Ramos (cell line): ENCODE results near the gene CLDN34.

ENCODE experiments used
- in situ Hi-C: fragments of 300-500 bp; cut with MboI; formaldehyde crosslinking; loops from one replicate; pipeline ENCODE4 v1.14.3; 2022; ENCODE audit warnings: low sequenced_read_pairs; ENCODE audit not compliant: unreplicated experiment

CLDN34 gene

DNA sequence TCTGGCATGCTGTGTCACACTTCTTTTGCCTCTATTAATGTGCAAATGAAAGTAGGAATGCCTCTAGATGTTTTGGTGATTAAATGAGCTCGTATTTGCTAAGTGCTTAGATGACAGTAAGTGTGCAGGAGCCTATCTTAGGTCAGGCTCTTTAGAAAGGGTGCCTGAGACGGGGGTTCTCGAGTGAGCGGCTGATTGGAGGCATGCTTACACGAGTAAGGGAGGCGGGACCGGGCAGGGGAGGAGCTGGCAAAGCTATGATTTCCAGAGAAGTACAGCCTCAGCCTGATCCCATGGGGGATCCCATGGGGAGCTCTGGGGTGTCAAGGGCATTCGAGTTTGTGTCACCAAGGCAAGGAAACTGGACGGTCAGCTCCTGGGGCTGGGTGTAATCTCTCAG is 44.8 kb downstream of the CLDN34 start:
- in situ Hi-C loops = loop anchor here (25.0 kb wide), 1 partner anchor 1750 kb away; the partner anchor contains the start of gene MSL3

- in situ Hi-C loops = loop anchor here (25.0 kb wide), 1 partner anchor 1748 kb away; the partner anchor contains the start of gene MSL3
These were observed 47.5 kb downstream of the CLDN34 start for GRCh38 chrX:10014462-10015354.

DNA sequence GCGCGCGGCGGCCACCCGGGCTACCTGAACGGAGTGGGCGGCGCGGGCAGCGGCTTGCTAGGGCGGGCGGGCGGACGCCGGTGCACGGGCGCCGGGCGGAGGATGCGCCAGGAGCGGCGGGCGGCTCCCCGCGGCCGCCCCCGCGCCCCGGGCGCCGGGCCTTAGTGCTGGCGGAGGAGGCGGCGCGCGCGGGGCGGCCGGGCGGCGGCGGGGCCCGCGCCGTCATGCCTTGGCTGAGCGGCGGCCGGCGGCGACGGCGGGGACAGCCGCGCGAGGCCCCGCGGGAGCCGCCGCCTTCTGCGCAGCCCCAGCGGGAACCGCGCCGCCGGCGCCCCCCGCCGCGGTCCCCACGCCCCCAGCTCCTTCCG is 48.2 kb downstream of the CLDN34 start:
- in situ Hi-C loops = loop anchor here (25.0 kb wide), 1 partner anchor 1747 kb away; the partner anchor contains the start of gene MSL3

- in situ Hi-C loops = loop anchor here (25.0 kb wide), 1 partner anchor 1746 kb away; the partner anchor contains the start of gene MSL3
These were observed 48.8 kb downstream of the CLDN34 start for GRCh38 chrX:10015723-10016518.

GRCh38 chrX:10016519-10017132 is 49.5 kb downstream of the CLDN34 start:
- in situ Hi-C loops = loop anchor here (25.0 kb wide), 1 partner anchor 1746 kb away; the partner anchor contains the start of gene MSL3

GRCh38 chrX:10017872-10018271 is 50.7 kb downstream of the CLDN34 start:
- in situ Hi-C loops = loop anchor here (25.0 kb wide), 1 partner anchor 1744 kb away; the partner anchor contains the start of gene MSL3
